CD14-positive monocyte (primary cell): ENCODE measurements around the gene GDF2. TPM values are rescaled to one million over a fixed set of nuclear protein-coding genes. Genes with fewer than 3 reads are reported as not detected.

Experiments
- DNase-seq, 3 donors: peaks; one replicate each; pipeline ENCODE4 v3.0.0-alpha.2; 2011 to 2022
- H2AFZ ChIP-seq: 2 replicates; pipeline ENCODE4 v1.6.0; 2012; ENCODE audit warnings: mild to moderate bottlenecking, low read depth, low read length, inconsistent platforms; ENCODE audit not compliant: insufficient read depth, poor library complexity, severe bottlenecking
- H3K27ac ChIP-seq, 2 donors: 1 replicate in 1 of 2; 2 replicates in 1 of 2; pipeline ENCODE4 v1.5.1; 2012 to 2013; ENCODE audit warnings: low read length in 2 of 2, control low read depth in 1 of 2, inconsistent platforms in 1 of 2, low read depth in 1 of 2, mild to moderate bottlenecking in 1 of 2
- H3K27me3 ChIP-seq, 2 donors: one replicate each; pipeline versions ENCODE4 v1.6.0 to v1.6.1; 2011 to 2013; ENCODE audit warnings: low read length in 2 of 2; ENCODE audit not compliant: control insufficient read depth in 2 of 2, insufficient read depth in 2 of 2
- H3K36me3 ChIP-seq, 2 donors: replicated peaks in 1 of 2; 1 replicate in 1 of 2; 2 replicates in 1 of 2; pipeline versions ENCODE4 v1.5.1 to v1.6.1; 2012 to 2013; ENCODE audit warnings: low read length in 2 of 2, control low read depth in 1 of 2, inconsistent platforms in 1 of 2, mild to moderate bottlenecking in 1 of 2; ENCODE audit not compliant: insufficient read depth in 2 of 2, control insufficient read depth in 1 of 2
- H3K4me1 ChIP-seq, 2 donors: 1 replicate in 1 of 2; 2 replicates in 1 of 2; pipeline versions ENCODE4 v1.5.1 to v1.6.1; 2012 to 2013; ENCODE audit warnings: low read length in 2 of 2, control low read depth in 1 of 2, inconsistent platforms in 1 of 2, mild to moderate bottlenecking in 1 of 2, moderate library complexity in 1 of 2; ENCODE audit not compliant: insufficient read depth in 2 of 2, control insufficient read depth in 1 of 2
- H3K4me2 ChIP-seq: replicated peaks from 2 replicates; pipeline ENCODE3; 2012; ENCODE audit warnings: low read length, moderate library complexity, mild to moderate bottlenecking; ENCODE audit not compliant: poor library complexity, severe bottlenecking; ENCODE audit errors: extremely low read depth
- H3K4me3 ChIP-seq, 3 experiments: fragments of 200-600 bp in 1 of 3; sonication (generic) in 1 of 3; replicated peaks in 1 of 3; 1 replicate in 2 of 3; 2 replicates in 1 of 3; pipeline ENCODE4 v1.5.1; 2011 to 2013; ENCODE audit warnings: low read length in 3 of 3, mild to moderate bottlenecking in 3 of 3, control low read depth in 2 of 3, low read depth in 2 of 3, inconsistent platforms in 1 of 3, moderate library complexity in 1 of 3
- H3K79me2 ChIP-seq: 2 replicates; pipeline ENCODE4 v1.6.0; 2012; ENCODE audit warnings: mild to moderate bottlenecking, control low read depth, inconsistent platforms, low read length, moderate library complexity; ENCODE audit not compliant: insufficient read depth
- H3K9ac ChIP-seq: 2 replicates; pipeline ENCODE4 v1.6.0; 2017; ENCODE audit warnings: low read length, mild to moderate bottlenecking; ENCODE audit not compliant: insufficient read depth, poor library complexity, severe bottlenecking
- H3K9me3 ChIP-seq, 2 donors: replicated peaks in 1 of 2; 1 replicate in 1 of 2; 2 replicates in 1 of 2; pipeline versions ENCODE4 v1.5.1 to v1.6.1; 2012 to 2013; ENCODE audit warnings: low read length in 2 of 2, control low read depth in 1 of 2; ENCODE audit not compliant: control insufficient read depth in 1 of 2, insufficient read depth in 1 of 2
- H4K20me1 ChIP-seq: 2 replicates; pipeline ENCODE4 v1.6.0; 2012; ENCODE audit warnings: mild to moderate bottlenecking, low read length, control low read depth, moderate library complexity; ENCODE audit not compliant: insufficient read depth
- H3K27ac Mint-ChIP-seq, 7 donors: one replicate each; pipeline ENCODE4 v1.8.0; 2020; ENCODE audit warnings: mild to moderate bottlenecking in 7 of 7, mixed read lengths in 7 of 7, moderate library complexity in 6 of 7, inconsistent platforms in 2 of 7
- H3K27me3 Mint-ChIP-seq, 3 donors: one replicate each; pipeline ENCODE4 v1.8.0; 2021 to 2022; ENCODE audit warnings: low read depth in 3 of 3, mild to moderate bottlenecking in 3 of 3, mixed read lengths in 3 of 3, moderate library complexity in 3 of 3, inconsistent platforms in 1 of 3
- H3K36me3 Mint-ChIP-seq, 2 donors: one replicate each; pipeline ENCODE4 v1.8.0; 2020; ENCODE audit warnings: mixed read lengths in 2 of 2, inconsistent platforms in 1 of 2, mild to moderate bottlenecking in 1 of 2
- H3K4me1 Mint-ChIP-seq: one replicate; pipeline ENCODE4 v1.8.0; 2020; ENCODE audit warnings: mild to moderate bottlenecking, mixed read lengths
- H3K4me3 Mint-ChIP-seq, 2 donors: one replicate each; pipeline ENCODE4 v1.8.0; 2020; ENCODE audit warnings: mild to moderate bottlenecking in 2 of 2, mixed read lengths in 2 of 2, moderate library complexity in 1 of 2
- H3K9me3 Mint-ChIP-seq, 7 donors: one replicate each; pipeline ENCODE4 v1.8.0; 2020 to 2022; ENCODE audit warnings: mixed read lengths in 7 of 7, mild to moderate bottlenecking in 6 of 7, moderate library complexity in 6 of 7, inconsistent platforms in 2 of 7
- WGBS: methylation state at CpG from one replicate; pipeline ENCODE4 v1.1.5; 2013; ENCODE audit warnings: missing lambda C conversion rate; ENCODE audit not compliant: insufficient coverage; 5-methylcytosine and 5-hydroxymethylcytosine counted together
- intact Hi-C, 2 donors: fragments of 100-400 bp; cut with micrococcal nuclease; formaldehyde crosslinking; loops; one replicate each; pipeline versions ENCODE4 v1.15.0 to v1.15.1; 2023
- polyA plus RNA-seq, 3 donors: library from polyadenylated mRNA; depleted of rRNA in 1 of 3; unstranded in 2 of 3; stranded (reverse) in 1 of 3; fragments of 300-500 nt in 2 of 3; fragments of >200 nt in 1 of 3; fragmentation: Illumina TruSeq in 2 of 3; gene quantifications; 1 replicate in 2 of 3; 2 replicates in 1 of 3; pipeline ENCODE4 v1.2.3, GENCODE V29; 2012 to 2021
- TF ChIP-seq, protein P1 (sequence below): fragments of 200-600 bp; IDR thresholded peaks from one replicate; pipeline ENCODE4 v1.8.0; 2022; ENCODE audit warnings: antibody characterized with exemption, mild to moderate bottlenecking

Gene GDF2
- polyA plus RNA-seq, 3 donors, result not detected

DNA sequence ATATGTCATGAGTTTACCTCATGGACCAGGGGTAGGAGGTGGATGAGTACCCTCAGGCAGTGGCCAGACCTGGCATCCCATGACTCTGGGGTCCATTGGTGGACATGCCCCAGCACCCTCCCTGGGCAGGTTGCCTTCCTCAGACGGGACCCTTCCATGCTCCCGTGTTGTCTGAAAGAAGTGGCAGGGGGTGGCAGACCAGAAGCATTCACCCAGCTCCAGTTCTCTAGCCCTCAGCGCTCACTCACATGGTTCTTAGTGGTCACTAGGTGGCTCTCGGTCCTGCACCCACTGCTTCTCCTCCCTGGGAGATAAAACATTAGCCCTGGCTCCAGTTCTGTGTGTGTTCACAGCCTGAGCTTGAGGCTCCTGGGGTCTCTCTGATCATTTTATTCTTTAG lies 31.9 kb downstream of the GDF2 start:
- 87% methylated on average over 4 of the region's 4 CpGs for WGBS
- H2AFZ ChIP-seq, result no peak overlapping the region
- no peaks in the 10 kb centered on the region for H3K27me3 ChIP-seq
- H3K4me3 ChIP-seq, result no peak overlapping the region
- no peaks in the 10 kb centered on the region for H3K9me3 ChIP-seq
- TF ChIP-seq, protein P1, sequence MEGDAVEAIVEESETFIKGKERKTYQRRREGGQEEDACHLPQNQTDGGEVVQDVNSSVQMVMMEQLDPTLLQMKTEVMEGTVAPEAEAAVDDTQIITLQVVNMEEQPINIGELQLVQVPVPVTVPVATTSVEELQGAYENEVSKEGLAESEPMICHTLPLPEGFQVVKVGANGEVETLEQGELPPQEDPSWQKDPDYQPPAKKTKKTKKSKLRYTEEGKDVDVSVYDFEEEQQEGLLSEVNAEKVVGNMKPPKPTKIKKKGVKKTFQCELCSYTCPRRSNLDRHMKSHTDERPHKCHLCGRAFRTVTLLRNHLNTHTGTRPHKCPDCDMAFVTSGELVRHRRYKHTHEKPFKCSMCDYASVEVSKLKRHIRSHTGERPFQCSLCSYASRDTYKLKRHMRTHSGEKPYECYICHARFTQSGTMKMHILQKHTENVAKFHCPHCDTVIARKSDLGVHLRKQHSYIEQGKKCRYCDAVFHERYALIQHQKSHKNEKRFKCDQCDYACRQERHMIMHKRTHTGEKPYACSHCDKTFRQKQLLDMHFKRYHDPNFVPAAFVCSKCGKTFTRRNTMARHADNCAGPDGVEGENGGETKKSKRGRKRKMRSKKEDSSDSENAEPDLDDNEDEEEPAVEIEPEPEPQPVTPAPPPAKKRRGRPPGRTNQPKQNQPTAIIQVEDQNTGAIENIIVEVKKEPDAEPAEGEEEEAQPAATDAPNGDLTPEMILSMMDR, result no peak
- no peak overlapping the region for H3K4me3 Mint-ChIP-seq
- no peak overlapping the region for H3K27ac Mint-ChIP-seq
- no peak overlapping the region for H3K4me2 ChIP-seq
- DNase-seq, result no peak
- no peaks in the 10 kb centered on the region for H3K4me1 Mint-ChIP-seq
- no peaks in the 10 kb centered on the region for H3K36me3 Mint-ChIP-seq
- no peaks in the 10 kb centered on the region for H3K36me3 ChIP-seq
- H3K4me1 ChIP-seq, result no peaks in the 10 kb centered on the region
- peaks cover 0 to 3% (median 2%) of the 10 kb centered on the region in 3 donors for H3K27me3 Mint-ChIP-seq
- H3K79me2 ChIP-seq, result no peaks in the 10 kb centered on the region
- no peaks in the 10 kb centered on the region for H3K9me3 Mint-ChIP-seq
- intact Hi-C loops, result no loop called here
- H4K20me1 ChIP-seq, result no peaks in the 10 kb centered on the region
- no peak overlapping the region for H3K9ac ChIP-seq
- no peak overlapping the region for H3K27ac ChIP-seq

DNA sequence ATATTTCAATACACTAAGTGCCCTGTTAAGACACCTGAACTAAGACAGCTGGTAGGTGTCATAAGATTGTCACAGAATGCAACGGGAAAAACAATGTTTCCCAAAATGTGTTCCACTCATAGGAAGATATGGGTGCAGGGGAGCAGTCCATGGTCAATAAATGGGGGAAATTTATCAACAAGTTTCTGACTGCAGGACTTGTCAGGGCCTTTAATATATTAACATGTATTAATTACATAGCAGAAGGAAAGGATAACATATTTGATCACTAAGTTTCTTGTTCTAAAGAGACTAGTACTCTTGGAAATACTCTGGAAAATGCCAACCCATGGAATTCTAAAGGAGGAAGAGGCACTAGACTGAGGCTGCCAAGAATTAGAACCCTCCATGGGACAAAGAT lies 32.6 kb downstream of the GDF2 start:
- intact Hi-C loops, result no loop called here
- H3K27ac Mint-ChIP-seq, result peak overlapping the region in 1 of 7 donors; percentile 37
- H3K27me3 Mint-ChIP-seq, result peaks cover 0 to 1% (median under 1%) of the 10 kb centered on the region in 3 donors
- DNase-seq, result no peak
- Histone ChIP-seq H3K9me3 (no peaks in the 10 kb centered on the region), H3K4me2 (no peak overlapping the region), H3K79me2 (no peaks in the 10 kb centered on the region), H3K9ac (no peak overlapping the region), H3K27me3 (no peaks in the 10 kb centered on the region), H3K4me3 (no peak overlapping the region), H3K36me3 (no peaks in the 10 kb centered on the region), H3K27ac (no peak overlapping the region), H2AFZ (no peak overlapping the region), H4K20me1 (no peaks in the 10 kb centered on the region), H3K4me1 (no peaks in the 10 kb centered on the region)
- TF ChIP-seq, protein P1, result no peak
- no peak overlapping the region for H3K4me3 Mint-ChIP-seq
- no peaks in the 10 kb centered on the region for H3K36me3 Mint-ChIP-seq
- no peaks in the 10 kb centered on the region for H3K9me3 Mint-ChIP-seq
- H3K4me1 Mint-ChIP-seq, result no peaks in the 10 kb centered on the region
- WGBS, result no CpG with 5 or more reads among the region's 1 CpG
